PC-9 (cell line): Measurements from ENCODE around the gene RYR1. TPM values are rescaled to one million over a fixed set of nuclear protein-coding genes. Genes with fewer than 3 reads are reported as not detected.

Experiments used
- BruUV-seq: library from RNA; stranded (reverse); fragments of 400-500 nt; replicated peaks from 2 replicates; lab custom pipeline; 2021; lab: Mats Ljungman, UMichigan
- CTCF ChIA-PET: fragments of 300-600 bp; sonication (Branson Sonifier 250); formaldehyde crosslinking; loops from one replicate; lab custom pipeline; 2022; ENCODE audit warnings: antibody characterized with exemption; lab: Charles Lee
- POLR2A ChIA-PET: fragments of 300-600 bp; sonication (Branson Sonifier 250); formaldehyde crosslinking; loops from one replicate; lab custom pipeline; 2022; ENCODE audit warnings: antibody characterized with exemption; ENCODE audit not compliant: unreplicated experiment; lab: Charles Lee
- DNase-seq, 2 experiments: peaks; one replicate each; pipeline versions ENCODE4 v3.0.0 to v3.0.0-alpha.2; 2015 to 2022; ENCODE audit warnings: mixed read lengths in 1 of 2
- H2AFZ ChIP-seq: fragments of 200-600 bp; sonication (generic); 2 replicates; pipeline ENCODE4 v1.8.1; 2017; ENCODE audit warnings: antibody characterized with exemption
- H3F3A ChIP-seq: fragments of 200-600 bp; sonication (generic); 2 replicates; pipeline ENCODE4 v1.8.1; 2017; ENCODE audit warnings: antibody characterized with exemption, mild to moderate bottlenecking, low read depth; ENCODE audit not compliant: insufficient read depth
- H3K27ac ChIP-seq: fragments of 200-600 bp; sonication (generic); 2 replicates; pipeline ENCODE4 v1.6.1; 2016; ENCODE audit warnings: mixed run types
- H3K27me3 ChIP-seq: fragments of 200-600 bp; sonication (generic); 2 replicates; pipeline ENCODE4 v1.6.1; 2016; ENCODE audit warnings: low read depth, mixed run types; ENCODE audit not compliant: insufficient read depth
- H3K36me3 ChIP-seq: fragments of 200-600 bp; sonication (generic); 2 replicates; pipeline ENCODE4 v1.6.1; 2016; ENCODE audit warnings: low read depth, mixed run types
- H3K4me1 ChIP-seq: fragments of 200-600 bp; sonication (generic); replicated peaks from 2 replicates; pipeline ENCODE4 v1.6.1; 2016; ENCODE audit warnings: mixed run types; ENCODE audit not compliant: insufficient read depth
- H3K4me2 ChIP-seq: fragments of 200-600 bp; sonication (generic); 2 replicates; pipeline ENCODE4 v1.6.1; 2017; ENCODE audit warnings: mixed run types
- H3K4me3 ChIP-seq: fragments of 200-600 bp; sonication (generic); 2 replicates; pipeline ENCODE4 v1.6.1; 2016; ENCODE audit warnings: mixed run types
- H3K79me2 ChIP-seq: fragments of 200-600 bp; sonication (generic); 2 replicates; pipeline ENCODE4 v1.6.1; 2017; ENCODE audit warnings: low read depth, mixed run types
- H3K9me2 ChIP-seq: fragments of 200-600 bp; sonication (generic); 2 replicates; pipeline ENCODE4 v1.8.1; 2017; ENCODE audit warnings: mild to moderate bottlenecking; ENCODE audit not compliant: insufficient read depth
- H3K9me3 ChIP-seq: fragments of 200-600 bp; sonication (generic); 2 replicates; pipeline ENCODE4 v1.8.1; 2016; ENCODE audit warnings: low read depth; ENCODE audit not compliant: insufficient read depth
- H4K20me1 ChIP-seq: fragments of 200-600 bp; sonication (generic); 2 replicates; pipeline ENCODE4 v1.8.1; 2017; ENCODE audit not compliant: insufficient read depth
- CTCF ChIP-seq: fragments of 200-600 bp; sonication (generic); conservative IDR thresholded peaks from 2 replicates; pipeline ENCODE4 v1.6.1; 2017; ENCODE audit warnings: mixed run types, antibody characterized with exemption, mild to moderate bottlenecking, moderate library complexity
- EZH2 ChIP-seq: fragments of 200-600 bp; sonication (generic); IDR thresholded peaks from 2 replicates; pipeline ENCODE4 v1.8.0; 2017; ENCODE audit warnings: antibody characterized with exemption, low read depth
- intact Hi-C: fragments of 100-400 bp; cut with micrococcal nuclease; formaldehyde crosslinking; loops from one replicate; pipeline ENCODE4 v1.10.0; 2022; ENCODE audit not compliant: unreplicated experiment
- total RNA-seq: library from RNA; stranded (reverse); gene quantifications from 2 replicates; pipeline ENCODE4 v1.2.3, GENCODE V29; 2021

RYR1 gene
- total RNA-seq, 1 experiment from 2014 or later, result 1.0 TPM

GRCh38 chr19:38507551-38508127, 74.1 kb downstream of the RYR1 start:
- peaks cover 39% of the 10 kb centered on the region for H3K27me3 ChIP-seq
- H3K4me3 ChIP-seq, result no peak overlapping the region
- H3K4me1 ChIP-seq, result no peaks in the 10 kb centered on the region
- no peaks in the 10 kb centered on the region for H3K9me3 ChIP-seq
- H4K20me1 ChIP-seq, result no peaks in the 10 kb centered on the region
- no peaks in the 10 kb centered on the region for H3K36me3 ChIP-seq
- intact Hi-C loops, result no loop called here
- H3K9me2 ChIP-seq, result no peaks in the 10 kb centered on the region
- POLR2A ChIA-PET, result no interaction called here
- CTCF ChIA-PET, result interaction anchor here (0.9 kb wide), 1 partner anchor 105 kb away, joined by 4 read pairs; the partner anchor contains the start of gene FAM98C
- H3K4me2 ChIP-seq, result no peak overlapping the region
- no peak for DNase-seq
- no peak overlapping the region for H2AFZ ChIP-seq
- H3F3A ChIP-seq, result no peaks in the 10 kb centered on the region
- no TSS peak for BruUV-seq
- H3K79me2 ChIP-seq, result no peaks in the 10 kb centered on the region
- TF ChIP-seq EZH2 (no peak), CTCF (no peak)
- H3K27ac ChIP-seq, result no peak overlapping the region

- H3K4me3 ChIP-seq, result no peak overlapping the region
- no peaks in the 10 kb centered on the region for H3K9me2 ChIP-seq
- no peak for DNase-seq
- no peaks in the 10 kb centered on the region for H3K36me3 ChIP-seq
- no peak overlapping the region for H3K4me2 ChIP-seq
- H3K27ac ChIP-seq, result no peak overlapping the region
- no peaks in the 10 kb centered on the region for H3K9me3 ChIP-seq
- H3K79me2 ChIP-seq, result no peaks in the 10 kb centered on the region
- ChIA-PET POLR2A (interaction anchor here (0.6 kb wide), 1 partner anchor 276 kb away, joined by 3 read pairs; no protein-coding TSS in a partner anchor), CTCF (interaction anchor here (0.9 kb wide), 1 partner anchor 106 kb away, joined by 4 read pairs; the partner anchor contains the start of gene FAM98C)
- H4K20me1 ChIP-seq, result no peaks in the 10 kb centered on the region
- H3K27me3 ChIP-seq, result peaks cover 39% of the 10 kb centered on the region
- TF ChIP-seq CTCF (no peak), EZH2 (no peak)
- BruUV-seq, result no TSS peak
- H3F3A ChIP-seq, result no peaks in the 10 kb centered on the region
- no peaks in the 10 kb centered on the region for H3K4me1 ChIP-seq
- no peak overlapping the region for H2AFZ ChIP-seq
- intact Hi-C loops, result no loop called here
Observed at GRCh38 chr19:38508507-38508906, 75.0 kb downstream of the RYR1 start.

- peaks cover 38% of the 10 kb centered on the region for H3K27me3 ChIP-seq
- H3K4me3 ChIP-seq, result no peak overlapping the region
- H3F3A ChIP-seq, result no peaks in the 10 kb centered on the region
- POLR2A ChIA-PET, result interaction anchor here (0.6 kb wide), 1 partner anchor 277 kb away, joined by 3 read pairs; no protein-coding TSS in a partner anchor
- H3K79me2 ChIP-seq, result no peaks in the 10 kb centered on the region
- H3K9me3 ChIP-seq, result no peaks in the 10 kb centered on the region
- intact Hi-C loops, result no loop called here
- H3K27ac ChIP-seq, result no peak overlapping the region
- H3K9me2 ChIP-seq, result no peaks in the 10 kb centered on the region
- no peak overlapping the region for H2AFZ ChIP-seq
- H4K20me1 ChIP-seq, result no peaks in the 10 kb centered on the region
- H3K4me2 ChIP-seq, result no peak overlapping the region
- CTCF ChIA-PET, result no interaction called here
- no TSS peak for BruUV-seq
- no peaks in the 10 kb centered on the region for H3K36me3 ChIP-seq
- TF ChIP-seq CTCF (no peak), EZH2 (no peak)
- H3K4me1 ChIP-seq, result no peaks in the 10 kb centered on the region
- no peak for DNase-seq
Observed at GRCh38 chr19:38509027-38509426, 75.5 kb downstream of the RYR1 start.
